Spleen (tissue), 11 donors: ENCODE data around the gene SIAH2. TPM values are rescaled to one million over a fixed set of nuclear protein-coding genes. Genes with fewer than 3 reads are reported as not detected.

Source experiments
- DNase-seq: peaks from one replicate; pipeline ENCODE4 v3.0.0-alpha.2; 2020
- H3K27ac ChIP-seq, 8 donors: fragments of 200-600 bp; sonication (generic) in 7 of 8; 1 replicate in 4 of 8; 2 replicates in 4 of 8; pipeline versions ENCODE4 v1.5.0 to v1.8.0; 2016 to 2021; ENCODE audit warnings: inconsistent platforms in 4 of 8, mild to moderate bottlenecking in 4 of 8, moderate library complexity in 1 of 8
- H3K27me3 ChIP-seq, 7 donors: fragments of 200-600 bp; sonication (generic) in 6 of 7; replicated peaks in 1 of 7; 1 replicate in 4 of 7; 2 replicates in 3 of 7; pipeline versions ENCODE4 v1.5.0 to v1.8.0; 2016 to 2021; ENCODE audit warnings: inconsistent platforms in 3 of 7, mild to moderate bottlenecking in 1 of 7
- H3K36me3 ChIP-seq, 6 donors: fragments of 200-600 bp; sonication (generic) in 5 of 6; 1 replicate in 4 of 6; 2 replicates in 2 of 6; pipeline versions ENCODE4 v1.5.0 to v1.8.0; 2016 to 2021; ENCODE audit warnings: inconsistent platforms in 2 of 6
- H3K4me1 ChIP-seq, 6 donors: fragments of 200-600 bp; sonication (generic) in 5 of 6; 1 replicate in 3 of 6; 2 replicates in 3 of 6; pipeline versions ENCODE4 v1.5.0 to v1.8.0; 2016 to 2021; ENCODE audit warnings: inconsistent platforms in 3 of 6
- H3K4me3 ChIP-seq, 8 donors: fragments of 200-600 bp; sonication (generic) in 7 of 8; 1 replicate in 4 of 8; 2 replicates in 4 of 8; pipeline versions ENCODE4 v1.5.0 to v1.8.0; 2016 to 2021; ENCODE audit warnings: inconsistent platforms in 4 of 8, mild to moderate bottlenecking in 4 of 8, moderate library complexity in 2 of 8
- H3K9me3 ChIP-seq, 8 donors: fragments of 200-600 bp; sonication (generic) in 7 of 8; 1 replicate in 4 of 8; 2 replicates in 4 of 8; pipeline versions ENCODE4 v1.5.0 to v1.8.0; 2016 to 2021; ENCODE audit warnings: inconsistent platforms in 4 of 8
- CTCF ChIP-seq, 11 experiments: fragments of 200-600 bp in 7 of 11; fragments of 450-650 bp in 4 of 11; sonication (generic) in 4 of 11; IDR thresholded peaks in 8 of 11; conservative IDR thresholded peaks in 3 of 11; 1 replicate in 7 of 11; 2 replicates in 4 of 11; pipeline versions ENCODE4 v1.4.0 to v1.8.0; 2016 to 2021; ENCODE audit warnings: antibody characterized with exemption in 11 of 11, inconsistent platforms in 4 of 11, mild to moderate bottlenecking in 1 of 11
- POLR2A ChIP-seq, 3 donors: fragments of 450-650 bp; IDR thresholded peaks; one replicate each; pipeline ENCODE4 v1.5.1; 2017; ENCODE audit warnings: antibody characterized with exemption in 3 of 3, mild to moderate bottlenecking in 1 of 3
- POLR2AphosphoS5 ChIP-seq, 3 donors: sonication (generic); formaldehyde crosslinking; IDR thresholded peaks; one replicate each; pipeline ENCODE4 v1.5.1; 2017; ENCODE audit warnings: antibody characterized with exemption in 3 of 3
- WGBS, 5 donors: extraction: QIAGEN DNeasy Blood & Tissue Kit in 3 of 5; methylation state at CpG; one replicate each; pipeline versions ENCODE4 v1.1.5 to v1.1.7; 2013 to 2018; 5-methylcytosine and 5-hydroxymethylcytosine counted together
- intact Hi-C: fragments of 100-400 bp; cut with DNase I; formaldehyde crosslinking; loops from one replicate; pipeline ENCODE4 v1.15.0; 2023; ENCODE audit warnings: low total_unique reads
- polyA plus RNA-seq, 3 donors: library from polyadenylated mRNA; stranded (reverse); fragments of 200-250 nt; gene quantifications; one replicate each; pipeline ENCODE4 v1.2.1, GENCODE V29; 2013
- total RNA-seq, 7 donors: library from RNA; depleted of rRNA in 3 of 7; stranded (reverse); fragments of >200 nt in 3 of 7; fragmentation: NEBNext Ultra II Directional in 4 of 7; extraction: Animal tissue kit (Norgen Biotek cat#: 25700) in 4 of 7; gene quantifications; one replicate each; pipeline versions ENCODE4 v1.1.0 to v1.2.1, GENCODE V29; 2016 to 2021
- donor health status: healthy with polysubstance abuse.
- donor health status: DM: no; HTN: no; CAD: no; lungs with moderate emphysema.
- donor health status: DM: no; HTN: no; CAD: no.
- donor health status: Bipolar disorder and iron deficiency.
- donor health status: healthy.
- donor health status: DM: no; HTN: no; CAD: no.
- donor health status: DM: yes; HTN: yes; CAD: no.

Gene SIAH2
- total and polyA plus RNA-seq, 10 donors, result 13.6 to 71.3 (median 27.4) TPM

DNA sequence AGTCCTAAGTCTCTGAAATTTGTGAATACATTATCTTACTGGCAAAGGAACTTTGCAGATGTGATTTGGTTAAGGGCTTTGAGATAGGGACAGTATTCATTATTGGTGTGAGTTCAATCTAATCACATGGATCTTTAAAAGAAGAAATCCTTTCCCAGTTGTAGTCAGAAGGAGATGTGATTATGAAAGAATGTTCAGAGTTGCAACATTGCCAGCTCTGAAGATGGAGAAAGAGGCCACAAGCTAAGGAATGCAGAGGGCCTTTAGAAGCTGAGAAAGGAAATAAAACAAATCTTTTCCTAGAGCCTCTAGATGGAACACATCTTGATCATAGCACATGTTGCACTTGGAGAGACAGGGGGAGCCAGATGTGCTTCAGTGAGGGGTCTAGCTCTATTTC is 27.7 kb upstream of the SIAH2 start:
- TF ChIP-seq POLR2A (IDR thresholded peaks at IDR 0.05), result no peak
- no peak for TF ChIP-seq CTCF (IDR thresholded peaks at IDR 0.05 in 8 of 11, conservative IDR thresholded peaks at IDR 0.05 in 3 of 11)
- no peak for TF ChIP-seq POLR2AphosphoS5 (IDR thresholded peaks at IDR 0.05)
- peaks cover 0 to 7% (median 0%) of the 10 kb centered on the region in 7 donors for H3K27me3 ChIP-seq
- intact Hi-C loops, result loop anchor here (10.0 kb wide), 1 partner anchor 74 kb away; no protein-coding TSS in a partner anchor
- DNase-seq, result no peak
- no peaks in the 10 kb centered on the region for H3K9me3 ChIP-seq
- no peaks in the 10 kb centered on the region for H3K36me3 ChIP-seq
- H3K4me1 ChIP-seq, result peaks cover 0 to 7% (median 0%) of the 10 kb centered on the region in 6 donors
- H3K4me3 ChIP-seq, result no peak overlapping the region
- no peak overlapping the region for H3K27ac ChIP-seq

DNA sequence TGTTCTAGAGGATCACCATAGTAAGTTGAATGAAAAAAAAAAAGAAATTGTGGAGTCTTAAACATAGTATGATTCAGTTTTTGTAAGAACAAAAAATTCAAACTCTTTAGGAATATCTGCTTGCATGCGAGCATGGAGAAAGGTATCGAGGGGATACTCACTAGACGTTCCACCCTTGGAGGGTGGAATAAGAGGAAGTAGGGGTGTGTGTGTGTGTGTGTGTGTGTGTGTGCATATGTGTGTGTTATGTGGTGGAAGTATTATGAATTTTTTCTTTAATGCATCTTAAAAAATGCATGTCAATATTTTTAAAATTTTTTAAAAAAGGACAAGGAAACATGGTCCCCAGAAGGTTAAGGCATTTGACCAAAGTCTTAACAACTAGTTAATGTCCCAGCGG is 26.5 kb upstream of the SIAH2 start:
- H3K27ac ChIP-seq, result no peak overlapping the region
- intact Hi-C loops, result loop anchor here (10.0 kb wide), 1 partner anchor 355 kb away; no protein-coding TSS in a partner anchor
- WGBS, 5 donors, result 63 to 73% (median 68%) methylated on average over 4 of the region's 4 CpGs
- TF ChIP-seq POLR2A (IDR thresholded peaks at IDR 0.05), result no peak
- H3K9me3 ChIP-seq, result no peaks in the 10 kb centered on the region
- no peaks in the 10 kb centered on the region for H3K36me3 ChIP-seq
- DNase-seq, result no peak
- H3K4me1 ChIP-seq, result peaks cover 0 to 7% (median 0%) of the 10 kb centered on the region in 6 donors
- H3K27me3 ChIP-seq, result peaks cover 0 to 7% (median 0%) of the 10 kb centered on the region in 7 donors
- no peak overlapping the region for H3K4me3 ChIP-seq

DNA sequence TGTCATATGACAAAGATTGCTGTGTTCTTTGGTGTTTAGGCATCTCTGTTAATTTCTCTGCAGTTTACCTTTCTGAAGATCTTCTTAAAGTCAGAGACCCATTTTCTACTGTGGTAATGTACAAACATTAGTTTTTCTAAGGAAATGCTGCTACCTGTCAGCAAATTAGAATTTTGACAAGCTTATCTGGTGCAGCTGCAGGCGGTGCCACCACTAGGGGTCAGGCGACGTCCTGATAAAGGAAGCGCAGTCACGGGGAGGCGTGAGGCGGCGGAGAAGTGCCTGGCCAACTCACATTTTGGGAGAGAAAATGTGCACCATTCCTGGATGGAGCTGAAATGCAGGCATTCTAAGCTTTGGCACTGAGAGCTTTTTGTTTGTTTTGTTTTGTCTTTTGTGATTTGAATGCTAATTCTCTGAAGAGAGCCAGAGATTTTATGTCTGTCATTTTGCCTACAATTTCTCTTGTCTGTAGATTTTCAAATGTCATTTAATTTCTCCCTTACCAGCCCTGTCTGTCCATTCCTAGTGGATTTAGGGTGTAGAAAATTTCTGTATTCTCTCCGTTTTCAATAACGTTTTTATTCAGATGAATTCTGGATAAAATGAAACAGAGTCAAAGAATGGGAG is 24.9 kb upstream of the SIAH2 start:
- H3K4me1 ChIP-seq, result peaks cover 0 to 7% (median 0%) of the 10 kb centered on the region in 6 donors
- peaks cover 0 to 7% (median 0%) of the 10 kb centered on the region in 7 donors for H3K27me3 ChIP-seq
- H3K9me3 ChIP-seq, result no peaks in the 10 kb centered on the region
- DNase-seq, result peak; percentile 96
- no peaks in the 10 kb centered on the region for H3K36me3 ChIP-seq
- H3K27ac ChIP-seq, result no peak overlapping the region
- TF ChIP-seq POLR2AphosphoS5 (IDR thresholded peaks at IDR 0.05) (peak in 1 of 3 donors; percentile 35), CTCF (IDR thresholded peaks at IDR 0.05 in 8 of 11, conservative IDR thresholded peaks at IDR 0.05 in 3 of 11) (peak; percentile 58 to 92 (median 88)), POLR2A (IDR thresholded peaks at IDR 0.05) (no peak)
- WGBS, 5 donors, result 4 to 7% (median 4%) methylated on average over 10 of the region's 10 CpGs
- intact Hi-C loops, result loop anchor here (10.0 kb wide), 1 partner anchor 357 kb away; no protein-coding TSS in a partner anchor
- no peak overlapping the region for H3K4me3 ChIP-seq

- intact Hi-C loops, result loop anchor here (10.0 kb wide), 1 partner anchor 358 kb away; no protein-coding TSS in a partner anchor
Observed at GRCh38 chr3:150786791-150787190, 23.8 kb upstream of the SIAH2 start.

More at GRCh38 chr3:150786791-150787190, 23.8 kb upstream of the SIAH2 start:
- Histone ChIP-seq H3K9me3 (no peaks in the 10 kb centered on the region), H3K36me3 (no peaks in the 10 kb centered on the region), H3K4me1 (peaks cover 0 to 7% (median 0%) of the 10 kb centered on the region in 6 donors), H3K27ac (no peak overlapping the region), H3K4me3 (no peak overlapping the region), H3K27me3 (peaks cover 0 to 7% (median 0%) of the 10 kb centered on the region in 7 donors)
- no peak for TF ChIP-seq POLR2A (IDR thresholded peaks at IDR 0.05)
- TF ChIP-seq POLR2AphosphoS5 (IDR thresholded peaks at IDR 0.05), result no peak
- TF ChIP-seq CTCF (IDR thresholded peaks at IDR 0.05 in 8 of 11, conservative IDR thresholded peaks at IDR 0.05 in 3 of 11), result no peak
- DNase-seq, result no peak
